GM10248 (cell line): ENCODE results near the gene KSR2.
"Not testable (repeated sequence)": the region's sequence is repeated elsewhere in the genome, so short reads cannot be mapped to it uniquely, and the experiment has no call there.

Experiments
- CTCF ChIA-PET: fragments of 300-600 bp; sonication (Branson Sonifier 250); formaldehyde crosslinking; extraction: SDS; loops from one replicate; lab custom pipeline; 2021; ENCODE audit warnings: antibody characterized with exemption; lab: Yijun Ruan, JAX
- POLR2A ChIA-PET: fragments of 350-650 bp; sonication (Branson Sonifier 250); formaldehyde crosslinking; extraction: SDS; loops from one replicate; lab custom pipeline; 2020; ENCODE audit warnings: antibody characterized with exemption; lab: Yijun Ruan, JAX
- DNase-seq: peaks from one replicate; pipeline ENCODE4 v3.0.0; 2012; ENCODE audit errors: extremely low spot score
- CTCF ChIP-seq: IDR thresholded peaks from 2 replicates; pipeline ENCODE4 v1.5.1; 2012; ENCODE audit warnings: mild to moderate bottlenecking, low read depth; ENCODE audit errors: extremely low read depth, missing control alignments, control extremely low read depth

Gene KSR2

GRCh38 chr12:117646520-117646919 lies 322.3 kb downstream of the KSR2 start:
- TF ChIP-seq CTCF, result no peak
- POLR2A ChIA-PET, result no interaction called here
- CTCF ChIA-PET, result no interaction called here
- DNase-seq, result no peak

GRCh38 chr12:117645473-117645872 lies 323.3 kb downstream of the KSR2 start:
- ChIA-PET CTCF (no interaction called here), POLR2A (no interaction called here)
- DNase-seq, result no peak
- TF ChIP-seq CTCF, result no peak

- POLR2A ChIA-PET, result no interaction called here
Measured at GRCh38 chr12:117643971-117644370, 324.8 kb downstream of the KSR2 start.

GRCh38 chr12:117641885-117642284 lies 326.9 kb downstream of the KSR2 start:
- TF ChIP-seq CTCF, result no peak
- POLR2A ChIA-PET, result no interaction called here
- no peak for DNase-seq
- CTCF ChIA-PET, result interaction anchor here (1.5 kb wide), 1 partner anchor 55 kb away, joined by 4 read pairs; no protein-coding TSS in a partner anchor

More at GRCh38 chr12:117643971-117644370, 324.8 kb downstream of the KSR2 start:
- no peak for DNase-seq
- TF ChIP-seq CTCF, result no peak
- CTCF ChIA-PET, result no interaction called here

- no peak for TF ChIP-seq CTCF
- DNase-seq, result no peak
- CTCF ChIA-PET, result no interaction called here
- POLR2A ChIA-PET, result no interaction called here
Measured at GRCh38 chr12:117640511-117640910, 328.3 kb downstream of the KSR2 start.

GRCh38 chr12:117629454-117629853 lies 339.3 kb downstream of the KSR2 start:
- CTCF ChIA-PET, result no interaction called here
- POLR2A ChIA-PET, result no interaction called here
- TF ChIP-seq CTCF, result no peak
- DNase-seq, result no peak

- DNase-seq, CTCF ChIA-PET, POLR2A ChIA-PET: not testable (repeated sequence)
Measured at GRCh38 chr12:117628711-117629110, 340.1 kb downstream of the KSR2 start.
